Lower leg skin (tissue), 4 donors: ENCODE data around the gene CCL27. TPM values are rescaled to one million over a fixed set of nuclear protein-coding genes. Genes with fewer than 3 reads are reported as not detected.

ENCODE experiments used
- DNase-seq, 2 donors: peaks; one replicate each; pipeline ENCODE4 v3.0.0-alpha.2; 2019; ENCODE audit warnings: low spot score in 2 of 2
- H3K4me3 ChIP-seq: fragments of 200-600 bp; sonication (generic); 2 replicates; pipeline ENCODE4 v1.5.1; 2017; ENCODE audit warnings: mild to moderate bottlenecking, low read depth; ENCODE audit not compliant: poor library complexity, severe bottlenecking
- POLR2A ChIP-seq, 2 donors: fragments of 450-650 bp; IDR thresholded peaks; one replicate each; pipeline ENCODE4 v1.6.1; 2016 to 2017; ENCODE audit warnings: antibody characterized with exemption in 2 of 2, mild to moderate bottlenecking in 1 of 2, moderate library complexity in 1 of 2
- WGBS, 2 donors: methylation state at CpG; one replicate each; pipeline ENCODE4 v1.1.5; 2018; 5-methylcytosine and 5-hydroxymethylcytosine counted together
- intact Hi-C: fragments of 100-400 bp; cut with DNase I; formaldehyde crosslinking; loops from one replicate; pipeline ENCODE4 v1.15.0; 2023; ENCODE audit warnings: low total_unique reads
- total RNA-seq, 4 donors: library from RNA; depleted of rRNA; stranded (reverse); fragments of >200 nt; gene quantifications; one replicate each; pipeline ENCODE4 v1.1.0, GENCODE V29; 2016
- TF ChIP-seq, protein P1 (sequence below), 3 donors: fragments of 450-650 bp; IDR thresholded peaks; one replicate each; pipeline ENCODE4 v1.5.1; 2016; ENCODE audit warnings: antibody characterized with exemption in 3 of 3, mild to moderate bottlenecking in 3 of 3, moderate library complexity in 2 of 3

CCL27 gene
- total RNA-seq, 4 donors from 2014 or later, result 199 to 301 (median 241) TPM

GRCh38 chr9:34701769-34702736 lies 39.6 kb upstream of the CCL27 start:
- peak overlapping the region; percentile 29 for H3K4me3 ChIP-seq
- TF ChIP-seq, protein P1, sequence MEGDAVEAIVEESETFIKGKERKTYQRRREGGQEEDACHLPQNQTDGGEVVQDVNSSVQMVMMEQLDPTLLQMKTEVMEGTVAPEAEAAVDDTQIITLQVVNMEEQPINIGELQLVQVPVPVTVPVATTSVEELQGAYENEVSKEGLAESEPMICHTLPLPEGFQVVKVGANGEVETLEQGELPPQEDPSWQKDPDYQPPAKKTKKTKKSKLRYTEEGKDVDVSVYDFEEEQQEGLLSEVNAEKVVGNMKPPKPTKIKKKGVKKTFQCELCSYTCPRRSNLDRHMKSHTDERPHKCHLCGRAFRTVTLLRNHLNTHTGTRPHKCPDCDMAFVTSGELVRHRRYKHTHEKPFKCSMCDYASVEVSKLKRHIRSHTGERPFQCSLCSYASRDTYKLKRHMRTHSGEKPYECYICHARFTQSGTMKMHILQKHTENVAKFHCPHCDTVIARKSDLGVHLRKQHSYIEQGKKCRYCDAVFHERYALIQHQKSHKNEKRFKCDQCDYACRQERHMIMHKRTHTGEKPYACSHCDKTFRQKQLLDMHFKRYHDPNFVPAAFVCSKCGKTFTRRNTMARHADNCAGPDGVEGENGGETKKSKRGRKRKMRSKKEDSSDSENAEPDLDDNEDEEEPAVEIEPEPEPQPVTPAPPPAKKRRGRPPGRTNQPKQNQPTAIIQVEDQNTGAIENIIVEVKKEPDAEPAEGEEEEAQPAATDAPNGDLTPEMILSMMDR (IDR thresholded peaks at IDR 0.05), result peak in 2 of 3 donors; percentile 78 to 94
- no peak for TF ChIP-seq POLR2A (IDR thresholded peaks at IDR 0.05)
- intact Hi-C loops, result loop anchor here (10.0 kb wide), 2 partner anchors 67 to 193 kb away; partner anchors contain the start of gene SIGMAR1
- DNase-seq, result peak; percentile 86 to 97
- WGBS, 2 donors, result 6 to 8% methylated on average over 22 to 30 of the region's 30 CpGs

DNA sequence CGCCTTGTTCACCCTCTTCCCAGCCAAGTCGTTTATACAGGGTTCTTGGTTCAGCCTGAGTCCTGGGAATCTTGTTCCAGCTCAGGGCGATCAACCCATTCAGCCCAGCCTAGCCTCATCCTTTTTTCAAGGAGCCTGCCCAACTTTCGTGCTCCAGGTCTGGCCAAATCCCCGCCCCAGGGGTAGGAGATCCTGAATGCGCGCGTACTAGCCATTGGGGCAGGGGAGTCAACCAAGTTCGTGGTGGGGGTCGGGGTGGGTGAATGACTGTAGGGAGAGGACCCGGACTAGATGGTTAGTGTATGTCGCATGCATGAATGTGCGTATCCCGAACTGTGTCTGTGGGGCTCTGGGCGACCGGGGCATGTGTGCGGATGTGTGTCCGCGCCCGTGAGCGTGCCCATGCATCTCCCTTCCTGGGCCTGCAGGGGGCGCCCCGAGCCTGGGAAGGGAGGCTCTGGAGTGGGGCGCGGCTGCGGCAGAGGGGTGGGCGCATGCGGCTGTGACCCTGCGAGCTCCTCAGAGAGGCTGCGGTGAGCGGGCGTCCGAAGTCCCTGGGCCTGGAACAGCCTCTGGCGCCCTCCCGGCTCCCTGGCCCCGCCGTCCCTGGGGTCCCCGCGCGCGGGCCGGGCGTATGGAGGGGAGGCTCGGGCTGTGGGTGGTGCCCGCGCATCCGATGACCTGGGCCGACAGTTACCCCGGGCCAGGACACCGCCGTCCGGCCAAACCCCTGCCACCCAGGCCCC lies 38.7 kb upstream of the CCL27 start:
- WGBS, 2 donors, result 12 to 17% methylated on average over 27 to 36 of the region's 52 CpGs
- TF ChIP-seq POLR2A (IDR thresholded peaks at IDR 0.05), result no peak
- TF ChIP-seq, protein P1 (IDR thresholded peaks at IDR 0.05), result peak in 1 of 3 donors; percentile 13
- H3K4me3 ChIP-seq, result peak overlapping the region; percentile 29
- intact Hi-C loops, result loop anchor here (10.0 kb wide), 2 partner anchors 66 to 194 kb away; partner anchors contain the start of gene SIGMAR1
- DNase-seq, result peak; percentile 49 to 95

DNA sequence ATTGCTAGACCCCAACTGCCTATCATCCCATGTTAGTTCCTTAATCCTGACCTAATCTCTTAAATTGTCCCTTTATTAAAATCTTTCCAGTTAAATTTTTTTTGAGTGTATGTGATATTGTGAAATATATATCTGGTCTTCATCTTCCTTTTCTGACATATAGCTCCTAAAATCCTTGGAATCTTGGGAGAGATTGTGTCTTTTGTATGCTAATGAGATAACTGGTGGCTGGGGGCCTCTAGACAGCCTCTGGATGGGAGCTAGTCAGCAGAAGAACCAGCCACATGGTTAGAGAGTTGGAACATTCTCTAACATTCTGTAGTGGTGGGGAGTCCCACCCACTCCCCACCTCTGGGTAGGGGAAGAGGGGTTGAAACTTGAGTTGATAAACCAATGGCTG lies 32.4 kb upstream of the CCL27 start:
- no peak for TF ChIP-seq POLR2A (IDR thresholded peaks at IDR 0.05)
- TF ChIP-seq, protein P1 (IDR thresholded peaks at IDR 0.05), result no peak
- intact Hi-C loops, result no loop called here
- H3K4me3 ChIP-seq, result no peak overlapping the region
- DNase-seq, result no peak

- intact Hi-C loops, result no loop called here
- 78 to 81% methylated on average over 2 of the region's 2 CpGs for WGBS, 2 donors
- no peak for DNase-seq
- H3K4me3 ChIP-seq, result no peak overlapping the region
- no peak for TF ChIP-seq POLR2A (IDR thresholded peaks at IDR 0.05)
- TF ChIP-seq, protein P1 (IDR thresholded peaks at IDR 0.05), result no peak
Measured at GRCh38 chr9:34693560-34693959, 31.1 kb upstream of the CCL27 start.

DNA sequence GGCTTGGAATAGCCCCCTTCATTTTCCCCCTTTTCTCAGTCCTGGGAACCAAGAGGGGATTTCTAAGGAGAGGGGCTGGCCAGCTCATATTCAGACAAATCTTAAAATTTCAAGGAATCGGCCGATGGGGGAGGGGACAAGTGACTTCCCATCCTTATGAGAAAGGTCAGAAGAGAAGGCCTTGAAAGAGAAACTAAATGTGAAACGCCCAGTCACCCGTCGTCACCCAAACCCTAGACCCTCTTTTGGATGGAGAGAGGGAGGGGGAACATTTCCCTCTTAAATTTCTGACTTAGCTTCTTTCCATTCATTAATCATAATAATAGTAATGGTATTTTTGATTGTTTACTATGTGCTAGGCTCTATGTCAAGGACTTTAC lies 29.5 kb upstream of the CCL27 start:
- no peak for DNase-seq
- intact Hi-C loops, result no loop called here
- no peak overlapping the region for H3K4me3 ChIP-seq
- WGBS, 2 donors, result 78 to 85% methylated on average over 5 of the region's 5 CpGs
- TF ChIP-seq, protein P1 (IDR thresholded peaks at IDR 0.05), result no peak
- TF ChIP-seq POLR2A (IDR thresholded peaks at IDR 0.05), result no peak
